PC-3 (cell line): ENCODE measurements around the gene EHD4. TPM values are rescaled to one million over a fixed set of nuclear protein-coding genes. Genes with fewer than 3 reads are reported as not detected.

ENCODE experiments used
- ATAC-seq: fragments of 200-7000 bp; cut with Tn5 transposase; 2 replicates; pipeline ENCODE4 v1.9.1; 2020; ENCODE audit warnings: mild to moderate bottlenecking, moderate library complexity
- BruUV-seq: library from RNA; stranded (reverse); fragments of 400-500 nt; replicated peaks from 2 replicates; lab custom pipeline; 2021; lab: Mats Ljungman, UMichigan
- CTCF ChIA-PET: fragments of 300-600 bp; sonication (Branson Sonifier 250); formaldehyde crosslinking; loops from one replicate; lab custom pipeline; 2022; ENCODE audit warnings: antibody characterized with exemption; lab: Charles Lee
- POLR2A ChIA-PET: fragments of 300-600 bp; sonication (Branson Sonifier 250); formaldehyde crosslinking; loops from one replicate; lab custom pipeline; 2022; ENCODE audit warnings: antibody characterized with exemption; ENCODE audit not compliant: unreplicated experiment; lab: Charles Lee
- DNase-seq: peaks from one replicate; pipeline ENCODE4 v3.0.0-alpha.2; 2015
- H2AFZ ChIP-seq: fragments of 300-600 bp; sonication (generic); 2 replicates; pipeline ENCODE4 v1.6.0; 2016; ENCODE audit warnings: antibody characterized with exemption, low read length
- H3F3A ChIP-seq: fragments of 300-600 bp; sonication (generic); one replicate; pipeline ENCODE4 v1.6.0; 2017; ENCODE audit warnings: antibody characterized with exemption, low read length, control low read depth, mild to moderate bottlenecking; ENCODE audit not compliant: unreplicated experiment
- H3K27ac ChIP-seq: fragments of 300-600 bp; sonication (generic); 2 replicates; pipeline ENCODE4 v1.5.1; 2016; ENCODE audit warnings: mild to moderate bottlenecking, low read length
- H3K27me3 ChIP-seq: fragments of 300-600 bp; sonication (generic); 2 replicates; pipeline ENCODE4 v1.6.1; 2016; ENCODE audit warnings: low read length, mixed read lengths
- H3K36me3 ChIP-seq: fragments of 300-600 bp; sonication (generic); 2 replicates; pipeline ENCODE4 v1.6.1; 2016; ENCODE audit warnings: low read depth, mixed run types, low read length, mixed read lengths
- H3K4me1 ChIP-seq: fragments of 300-600 bp; sonication (generic); 2 replicates; pipeline ENCODE4 v1.5.1; 2016; ENCODE audit warnings: low read length; ENCODE audit not compliant: insufficient read depth
- H3K4me2 ChIP-seq: fragments of 300-600 bp; sonication (generic); 2 replicates; pipeline ENCODE4 v1.6.0; 2016; ENCODE audit warnings: low read length
- H3K4me3 ChIP-seq: fragments of 300-600 bp; sonication (generic); 2 replicates; pipeline ENCODE4 v1.5.1; 2016; ENCODE audit warnings: mild to moderate bottlenecking, low read length, mixed read lengths
- H3K79me2 ChIP-seq: fragments of 300-600 bp; sonication (generic); 2 replicates; pipeline ENCODE4 v1.6.1; 2017; ENCODE audit warnings: low read length, mixed read lengths
- H3K9ac ChIP-seq: fragments of 300-600 bp; sonication (generic); 2 replicates; pipeline ENCODE4 v1.6.0; 2016; ENCODE audit warnings: mild to moderate bottlenecking, low read length
- H3K9me2 ChIP-seq: fragments of 300-600 bp; sonication (generic); replicated peaks from 2 replicates; pipeline ENCODE4 v1.6.1; 2016; ENCODE audit warnings: mixed run types, low read length, mixed read lengths
- H3K9me3 ChIP-seq: fragments of 300-600 bp; sonication (generic); 2 replicates; pipeline ENCODE4 v1.6.1; 2016; ENCODE audit warnings: low read length, mixed read lengths
- H4K20me1 ChIP-seq: fragments of 300-600 bp; sonication (generic); 2 replicates; pipeline ENCODE4 v1.6.1; 2016; ENCODE audit warnings: low read length, mixed read lengths
- CTCF ChIP-seq: fragments of 300-600 bp; sonication (generic); conservative IDR thresholded peaks from 2 replicates; pipeline ENCODE4 v1.5.1; 2017; ENCODE audit warnings: antibody characterized with exemption, low read depth, mild to moderate bottlenecking, low read length
- EZH2 ChIP-seq: fragments of 300-600 bp; sonication (generic); IDR thresholded peaks from one replicate; pipeline ENCODE4 v1.6.1; 2017; ENCODE audit warnings: antibody characterized with exemption, mild to moderate bottlenecking, low read length; ENCODE audit not compliant: unreplicated experiment
- EZH2phosphoT487 ChIP-seq: fragments of 300-600 bp; sonication (generic); IDR thresholded peaks from 2 replicates; pipeline ENCODE4 v1.6.1; 2018; ENCODE audit warnings: mild to moderate bottlenecking, antibody characterized with exemption, low read length, borderline replicate concordance
- intact Hi-C: fragments of 100-400 bp; cut with micrococcal nuclease; formaldehyde crosslinking; loops from 2 replicates; pipeline ENCODE4 v1.9.0; 2023
- total RNA-seq: library from RNA; depleted of rRNA; stranded (reverse); fragments of >200 nt; gene quantifications from 2 replicates; pipeline ENCODE4 v1.2.3, GENCODE V29; 2014

The EHD4 gene
- total RNA-seq, 1 experiment from 2014 or later: 57.8 TPM

- intact Hi-C loops: no loop called here
- ChIA-PET CTCF (interaction anchor here (1.1 kb wide), 1 partner anchor 92 kb away, joined by 5 read pairs; no protein-coding TSS in a partner anchor), POLR2A (no interaction called here)
- ATAC-seq: no peak
- Histone ChIP-seq H3K9me3 (no peaks in the 10 kb centered on the region), H3K36me3 (no peaks in the 10 kb centered on the region), H3K4me2 (no peak overlapping the region), H3F3A (no peaks in the 10 kb centered on the region), H3K79me2 (no peaks in the 10 kb centered on the region), H3K4me3 (no peak overlapping the region), H4K20me1 (no peaks in the 10 kb centered on the region), H3K9me2 (no peaks in the 10 kb centered on the region), H3K27me3 (no peaks in the 10 kb centered on the region), H3K4me1 (no peaks in the 10 kb centered on the region), H2AFZ (no peak overlapping the region), H3K9ac (no peak overlapping the region), H3K27ac (no peak overlapping the region)
- TF ChIP-seq EZH2: no peak
- no peak for TF ChIP-seq EZH2phosphoT487
- no peak for TF ChIP-seq CTCF
- no peak for DNase-seq
- BruUV-seq: no TSS peak
Observed at GRCh38 chr15:41992803-41993190, 20.4 kb upstream of the EHD4 start.

- Histone ChIP-seq H3K9me3 (no peaks in the 10 kb centered on the region), H3K27ac (no peak overlapping the region), H3K9me2 (no peaks in the 10 kb centered on the region), H3K4me2 (no peak overlapping the region), H3K4me1 (no peaks in the 10 kb centered on the region), H3K79me2 (no peaks in the 10 kb centered on the region), H3F3A (no peaks in the 10 kb centered on the region), H2AFZ (no peak overlapping the region), H3K27me3 (no peaks in the 10 kb centered on the region), H3K4me3 (no peak overlapping the region), H3K36me3 (no peaks in the 10 kb centered on the region), H4K20me1 (no peaks in the 10 kb centered on the region), H3K9ac (no peak overlapping the region)
- POLR2A ChIA-PET: no interaction called here
- intact Hi-C loops: no loop called here
- no TSS peak for BruUV-seq
- CTCF ChIA-PET: interaction anchor here (1.1 kb wide), 1 partner anchor 92 kb away, joined by 5 read pairs; no protein-coding TSS in a partner anchor
- DNase-seq: no peak
- no peak for ATAC-seq
- no peak for TF ChIP-seq EZH2phosphoT487
Observed at GRCh38 chr15:41992151-41992802, 19.9 kb upstream of the EHD4 start.

GRCh38 chr15:41990691-41991090, 18.3 kb upstream of the EHD4 start:
- POLR2A ChIA-PET: no interaction called here
- DNase-seq: no peak
- H3K79me2 ChIP-seq: no peaks in the 10 kb centered on the region
- H3K9me2 ChIP-seq: no peaks in the 10 kb centered on the region
- no peaks in the 10 kb centered on the region for H3K27me3 ChIP-seq
- no TSS peak for BruUV-seq
- no peak overlapping the region for H3K4me3 ChIP-seq
- no peaks in the 10 kb centered on the region for H3K9me3 ChIP-seq
- no peaks in the 10 kb centered on the region for H3K36me3 ChIP-seq
- H4K20me1 ChIP-seq: no peaks in the 10 kb centered on the region
- no peak for ATAC-seq
- no peak overlapping the region for H2AFZ ChIP-seq
- H3K4me1 ChIP-seq: no peaks in the 10 kb centered on the region
- H3K4me2 ChIP-seq: no peak overlapping the region
- intact Hi-C loops: loop anchor here (1.0 kb wide), 1 partner anchor 147 kb away; no protein-coding TSS in a partner anchor
- CTCF ChIA-PET: interaction anchor here (1.9 kb wide), 1 partner anchor 66 kb away, joined by 14 read pairs; no protein-coding TSS in a partner anchor
- TF ChIP-seq CTCF (no peak), EZH2 (no peak), EZH2phosphoT487 (no peak)
- no peak overlapping the region for H3K27ac ChIP-seq
- H3K9ac ChIP-seq: no peak overlapping the region
- no peaks in the 10 kb centered on the region for H3F3A ChIP-seq
